Islet of Langerhans (tissue), 1 donor: ENCODE measurements around the gene PRPSAP1.

Source experiments
- FAIRE-seq: peaks from one replicate; lab custom pipeline; 2011; peaks lifted over from hg19 to GRCh38; lab: Jason Lieb, UNC

PRPSAP1 gene

GRCh38 chr17:76265624-76266243, 88.0 kb downstream of the PRPSAP1 start:
- FAIRE-seq, result no peak

- FAIRE-seq, result peak; percentile 62
Measured at GRCh38 chr17:76264755-76265623, 88.7 kb downstream of the PRPSAP1 start, which contains the start of gene UBALD2. TSS of gene UBALD2 (plus strand) at chr17:76265348. CDS start at chr17:76265506, 158 bp downstream.

- FAIRE-seq, result no peak
Measured at GRCh38 chr17:76264425-76264754, 89.3 kb downstream of the PRPSAP1 start.

- FAIRE-seq, result no peak
Measured at GRCh38 chr17:76263896-76264295, 89.8 kb downstream of the PRPSAP1 start.

- FAIRE-seq, result no peak
Measured at GRCh38 chr17:76262732-76263344, 90.9 kb downstream of the PRPSAP1 start.

GRCh38 chr17:76261421-76262215, 92.1 kb downstream of the PRPSAP1 start:
- FAIRE-seq, result no peak

GRCh38 chr17:76260669-76261068, 93.0 kb downstream of the PRPSAP1 start:
- FAIRE-seq, result no peak

- FAIRE-seq, result no peak
Measured at GRCh38 chr17:76260220-76260619, 93.5 kb downstream of the PRPSAP1 start.
